Measurements from ENCODE around the gene CBARP. TPM values are rescaled to one million over a fixed set of nuclear protein-coding genes. Genes with fewer than 3 reads are reported as not detected.

CBARP gene
- polyA plus RNA-seq, 1 donor from 2014 or later: 18.2 TPM

DNA sequence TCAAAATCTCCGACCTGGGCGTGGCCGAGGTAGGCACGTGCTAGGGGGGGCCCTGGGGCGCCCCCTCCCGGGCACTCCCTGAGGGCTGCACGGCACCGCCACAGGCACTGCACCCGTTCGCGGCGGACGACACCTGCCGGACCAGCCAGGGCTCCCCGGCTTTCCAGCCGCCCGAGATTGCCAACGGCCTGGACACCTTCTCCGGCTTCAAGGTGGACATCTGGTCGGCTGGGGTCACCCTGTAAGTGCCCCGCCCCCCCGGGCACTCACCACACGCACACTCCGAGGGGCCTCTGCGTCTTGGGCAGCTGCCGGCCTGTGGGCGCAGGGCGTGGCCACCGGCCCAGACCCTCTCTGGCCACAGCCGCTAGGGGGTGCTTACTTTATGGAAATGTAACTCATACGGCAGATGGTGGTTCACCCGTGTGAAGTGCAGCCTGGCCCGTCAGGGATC, 17.3 kb downstream of the CBARP start:
- Histone ChIP-seq H3K9me2 (ENCODE audit: insufficient read depth, low read length) (no peaks in the 10 kb centered on the region), H3K79me2 (replicated peaks; ENCODE audit: insufficient read depth, low read length) (peaks cover 6% of the 10 kb centered on the region), H3K4me2 (ENCODE audit: low read length) (no peak overlapping the region), H3K9ac (ENCODE audit: low read length) (no peak overlapping the region), H3K27ac (ENCODE audit: low read length) (no peak overlapping the region), H3K27me3 (ENCODE audit: insufficient read depth, low read depth, low read length) (no peaks in the 10 kb centered on the region), H4K20me1 (ENCODE audit: insufficient read depth) (no peaks in the 10 kb centered on the region), H3K9me3 (ENCODE audit: low read length) (no peaks in the 10 kb centered on the region), H3F3A (ENCODE audit: insufficient read depth, low read length, poor library complexity, severe bottlenecking) (no peaks in the 10 kb centered on the region), H3K36me3 (ENCODE audit: insufficient read depth, low read length) (no peaks in the 10 kb centered on the region), H3K4me3 (ENCODE audit: low read length) (no peak overlapping the region), H2AFZ (ENCODE audit: low read depth, low read length) (no peak overlapping the region)
- TF ChIP-seq, protein P1, sequence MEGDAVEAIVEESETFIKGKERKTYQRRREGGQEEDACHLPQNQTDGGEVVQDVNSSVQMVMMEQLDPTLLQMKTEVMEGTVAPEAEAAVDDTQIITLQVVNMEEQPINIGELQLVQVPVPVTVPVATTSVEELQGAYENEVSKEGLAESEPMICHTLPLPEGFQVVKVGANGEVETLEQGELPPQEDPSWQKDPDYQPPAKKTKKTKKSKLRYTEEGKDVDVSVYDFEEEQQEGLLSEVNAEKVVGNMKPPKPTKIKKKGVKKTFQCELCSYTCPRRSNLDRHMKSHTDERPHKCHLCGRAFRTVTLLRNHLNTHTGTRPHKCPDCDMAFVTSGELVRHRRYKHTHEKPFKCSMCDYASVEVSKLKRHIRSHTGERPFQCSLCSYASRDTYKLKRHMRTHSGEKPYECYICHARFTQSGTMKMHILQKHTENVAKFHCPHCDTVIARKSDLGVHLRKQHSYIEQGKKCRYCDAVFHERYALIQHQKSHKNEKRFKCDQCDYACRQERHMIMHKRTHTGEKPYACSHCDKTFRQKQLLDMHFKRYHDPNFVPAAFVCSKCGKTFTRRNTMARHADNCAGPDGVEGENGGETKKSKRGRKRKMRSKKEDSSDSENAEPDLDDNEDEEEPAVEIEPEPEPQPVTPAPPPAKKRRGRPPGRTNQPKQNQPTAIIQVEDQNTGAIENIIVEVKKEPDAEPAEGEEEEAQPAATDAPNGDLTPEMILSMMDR (IDR thresholded peaks at IDR 0.05; ENCODE audit: poor library complexity, severe bottlenecking): no peak
- TF ChIP-seq SMC3 (conservative IDR thresholded peaks at IDR 0.05; ENCODE audit: poor library complexity): no peak
- TF ChIP-seq MXI1 (conservative IDR thresholded peaks at IDR 0.05; ENCODE audit: poor library complexity, severe bottlenecking): no peak
- no peak for TF ChIP-seq REST (IDR thresholded peaks at IDR 0.05; ENCODE audit: borderline replicate concordance)
- TF ChIP-seq POLR2AphosphoS5 (IDR thresholded peaks at IDR 0.05): no peak
- no peak for TF ChIP-seq EP300 (conservative IDR thresholded peaks at IDR 0.05; ENCODE audit: poor library complexity, severe bottlenecking)
- no peak for TF ChIP-seq EZH2 (IDR thresholded peaks at IDR 0.05; ENCODE audit: borderline replicate concordance, insufficient read depth, low read length, poor library complexity, severe bottlenecking)
- no peak for TF ChIP-seq RAD21 (conservative IDR thresholded peaks at IDR 0.05)
- no peak for TF ChIP-seq TAF1 (IDR thresholded peaks at IDR 0.05; ENCODE audit: low read depth)

DNA sequence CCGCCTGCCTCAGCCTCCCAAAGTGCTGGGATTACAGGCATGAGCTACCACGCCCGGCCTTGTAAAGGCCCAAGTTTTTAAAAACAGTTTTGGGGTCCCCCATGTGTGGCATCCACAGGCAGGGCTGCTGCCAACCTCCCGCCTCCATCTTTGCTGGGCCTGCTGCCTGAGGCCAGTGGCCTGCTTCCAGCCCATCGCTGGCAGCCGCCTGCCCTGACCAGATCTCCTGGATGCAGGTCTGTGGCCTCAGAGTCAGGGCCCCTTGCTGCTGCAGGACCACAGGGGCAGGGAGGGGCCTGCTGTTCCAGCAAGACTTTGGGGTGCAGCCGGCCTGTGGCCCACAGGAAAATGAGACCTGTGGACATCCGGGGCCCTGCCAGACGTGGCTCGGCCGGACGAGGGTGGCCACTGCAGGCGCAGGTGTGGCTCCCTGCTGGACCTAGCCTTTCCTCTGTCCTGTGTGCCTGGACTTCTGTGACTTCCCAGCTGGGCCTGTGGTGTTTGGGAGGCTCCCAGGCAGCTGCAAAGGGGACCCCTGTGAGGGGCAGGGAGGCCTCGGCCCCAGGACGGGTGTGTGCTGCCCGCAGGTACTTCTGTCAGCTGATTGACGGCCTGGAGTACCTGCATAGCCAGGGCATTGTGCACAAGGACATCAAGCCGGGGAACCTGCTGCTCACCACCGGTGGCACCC, 17.9 kb downstream of the CBARP start:
- Histone ChIP-seq H2AFZ (ENCODE audit: low read depth, low read length) (no peak overlapping the region), H3K9me3 (ENCODE audit: low read length) (no peaks in the 10 kb centered on the region), H3K4me2 (ENCODE audit: low read length) (no peak overlapping the region), H3K79me2 (replicated peaks; ENCODE audit: insufficient read depth, low read length) (peaks cover 7% of the 10 kb centered on the region), H3K36me3 (ENCODE audit: insufficient read depth, low read length) (no peaks in the 10 kb centered on the region), H3K27me3 (ENCODE audit: insufficient read depth, low read depth, low read length) (no peaks in the 10 kb centered on the region), H3K9ac (ENCODE audit: low read length) (no peak overlapping the region), H3K9me2 (ENCODE audit: insufficient read depth, low read length) (no peaks in the 10 kb centered on the region), H3F3A (ENCODE audit: insufficient read depth, low read length, poor library complexity, severe bottlenecking) (no peaks in the 10 kb centered on the region), H3K4me3 (ENCODE audit: low read length) (no peak overlapping the region), H3K27ac (ENCODE audit: low read length) (no peak overlapping the region), H4K20me1 (ENCODE audit: insufficient read depth) (no peaks in the 10 kb centered on the region)
- TF ChIP-seq, protein P1 (IDR thresholded peaks at IDR 0.05; ENCODE audit: poor library complexity, severe bottlenecking): no peak
- TF ChIP-seq POLR2AphosphoS5 (IDR thresholded peaks at IDR 0.05) (no peak), MXI1 (conservative IDR thresholded peaks at IDR 0.05; ENCODE audit: poor library complexity, severe bottlenecking) (no peak)
